DND-41 (cell line): ENCODE results near the gene ADAMTS12.

Experiments used
- ATAC-seq: fragments of 200-7000 bp; cut with Tn5 transposase; 3 replicates; pipeline ENCODE4 v1.9.1; 2021; ENCODE audit warnings: low read depth; ENCODE audit not compliant: insufficient read depth
- DNase-seq: peaks from one replicate; pipeline ENCODE4 v3.0.0-alpha.2; 2020
- H2AFZ ChIP-seq: 2 replicates; pipeline ENCODE4 v1.6.0; 2012; ENCODE audit warnings: low read depth, low read length
- H3K27ac ChIP-seq: 2 replicates; pipeline ENCODE4 v1.5.1; 2012; ENCODE audit warnings: low read length, inconsistent platforms
- H3K27me3 ChIP-seq: fragments of 200-600 bp; sonication (generic); 2 replicates; pipeline ENCODE4 v1.6.0; 2012; ENCODE audit warnings: low read length, mild to moderate bottlenecking, inconsistent platforms; ENCODE audit not compliant: insufficient read depth, poor library complexity
- H3K36me3 ChIP-seq: 2 replicates; pipeline ENCODE4 v1.5.1; 2012; ENCODE audit warnings: low read length, inconsistent platforms; ENCODE audit not compliant: insufficient read depth
- H3K4me1 ChIP-seq: 2 replicates; pipeline ENCODE4 v1.5.1; 2012; ENCODE audit warnings: mild to moderate bottlenecking, low read length; ENCODE audit not compliant: insufficient read depth
- H3K4me2 ChIP-seq: 2 replicates; pipeline ENCODE4 v1.6.0; 2012; ENCODE audit warnings: mild to moderate bottlenecking, moderate library complexity, low read length, inconsistent platforms; ENCODE audit not compliant: insufficient read depth
- H3K4me3 ChIP-seq, 2 experiments: fragments of 200-600 bp in 1 of 2; shearing (Covaris generic) in 1 of 2; 2 replicates each; pipeline ENCODE4 v1.5.1; 2012 to 2016; ENCODE audit warnings: inconsistent platforms in 2 of 2, low read length in 2 of 2, mild to moderate bottlenecking in 2 of 2, low read depth in 1 of 2, moderate library complexity in 1 of 2
- H3K79me2 ChIP-seq: 2 replicates; pipeline ENCODE4 v1.6.0; 2012; ENCODE audit warnings: low read length, inconsistent platforms; ENCODE audit not compliant: insufficient read depth
- H3K9ac ChIP-seq: 2 replicates; pipeline ENCODE4 v1.6.0; 2012; ENCODE audit warnings: low read depth, mild to moderate bottlenecking, inconsistent platforms, low read length, moderate library complexity
- H3K9me3 ChIP-seq: 2 replicates; pipeline ENCODE4 v1.5.1; 2012; ENCODE audit warnings: low read length, moderate library complexity, mild to moderate bottlenecking, inconsistent platforms; ENCODE audit not compliant: insufficient read depth, severe bottlenecking
- H4K20me1 ChIP-seq: 2 replicates; pipeline ENCODE4 v1.6.0; 2012; ENCODE audit warnings: low read length; ENCODE audit not compliant: insufficient read depth
- EZH2 ChIP-seq: IDR thresholded peaks from 3 replicates; pipeline ENCODE4 v1.6.1; 2012; ENCODE audit warnings: borderline replicate concordance, low read depth, mild to moderate bottlenecking, moderate library complexity, low read length, inconsistent platforms; ENCODE audit not compliant: severe bottlenecking
- TF ChIP-seq, protein P1 (sequence below): IDR thresholded peaks from 2 replicates; pipeline ENCODE4 v1.5.1; 2012; ENCODE audit warnings: borderline replicate concordance, low read length, moderate library complexity, mild to moderate bottlenecking; ENCODE audit not compliant: poor library complexity, severe bottlenecking; ENCODE audit errors: extremely low read depth

The ADAMTS12 gene

DNA sequence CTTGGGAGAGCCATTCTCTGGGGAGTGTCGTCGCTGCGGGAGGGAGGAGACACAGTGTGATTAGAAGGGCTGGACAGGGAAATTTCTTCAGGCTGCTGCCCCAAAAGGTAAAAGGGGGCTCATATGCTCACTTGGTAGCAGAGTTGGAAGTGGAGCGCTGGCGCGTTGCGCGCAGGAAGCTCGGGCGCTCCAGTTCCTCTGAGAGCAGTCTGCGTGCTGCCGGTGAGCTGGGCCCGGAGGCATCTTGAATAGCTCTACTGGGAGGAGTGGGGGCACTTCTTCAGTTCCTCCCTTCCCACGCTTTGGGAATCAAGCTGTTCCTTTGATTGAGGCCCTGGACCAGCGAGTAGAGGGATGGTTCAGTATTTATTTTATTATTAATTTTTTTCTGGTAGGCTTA is 47.1 kb upstream of the ADAMTS12 start:
- Histone ChIP-seq H3K27ac (no peak overlapping the region), H3K4me2 (no peak overlapping the region), H3K4me3 (no peak overlapping the region), H2AFZ (no peak overlapping the region), H3K9me3 (no peaks in the 10 kb centered on the region), H4K20me1 (no peaks in the 10 kb centered on the region), H3K4me1 (no peaks in the 10 kb centered on the region), H3K27me3 (no peaks in the 10 kb centered on the region), H3K36me3 (no peaks in the 10 kb centered on the region), H3K79me2 (no peaks in the 10 kb centered on the region), H3K9ac (no peak overlapping the region)
- no peak for DNase-seq
- TF ChIP-seq, protein P1, sequence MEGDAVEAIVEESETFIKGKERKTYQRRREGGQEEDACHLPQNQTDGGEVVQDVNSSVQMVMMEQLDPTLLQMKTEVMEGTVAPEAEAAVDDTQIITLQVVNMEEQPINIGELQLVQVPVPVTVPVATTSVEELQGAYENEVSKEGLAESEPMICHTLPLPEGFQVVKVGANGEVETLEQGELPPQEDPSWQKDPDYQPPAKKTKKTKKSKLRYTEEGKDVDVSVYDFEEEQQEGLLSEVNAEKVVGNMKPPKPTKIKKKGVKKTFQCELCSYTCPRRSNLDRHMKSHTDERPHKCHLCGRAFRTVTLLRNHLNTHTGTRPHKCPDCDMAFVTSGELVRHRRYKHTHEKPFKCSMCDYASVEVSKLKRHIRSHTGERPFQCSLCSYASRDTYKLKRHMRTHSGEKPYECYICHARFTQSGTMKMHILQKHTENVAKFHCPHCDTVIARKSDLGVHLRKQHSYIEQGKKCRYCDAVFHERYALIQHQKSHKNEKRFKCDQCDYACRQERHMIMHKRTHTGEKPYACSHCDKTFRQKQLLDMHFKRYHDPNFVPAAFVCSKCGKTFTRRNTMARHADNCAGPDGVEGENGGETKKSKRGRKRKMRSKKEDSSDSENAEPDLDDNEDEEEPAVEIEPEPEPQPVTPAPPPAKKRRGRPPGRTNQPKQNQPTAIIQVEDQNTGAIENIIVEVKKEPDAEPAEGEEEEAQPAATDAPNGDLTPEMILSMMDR: no peak
- no peak for TF ChIP-seq EZH2
- no peak for ATAC-seq

DNA sequence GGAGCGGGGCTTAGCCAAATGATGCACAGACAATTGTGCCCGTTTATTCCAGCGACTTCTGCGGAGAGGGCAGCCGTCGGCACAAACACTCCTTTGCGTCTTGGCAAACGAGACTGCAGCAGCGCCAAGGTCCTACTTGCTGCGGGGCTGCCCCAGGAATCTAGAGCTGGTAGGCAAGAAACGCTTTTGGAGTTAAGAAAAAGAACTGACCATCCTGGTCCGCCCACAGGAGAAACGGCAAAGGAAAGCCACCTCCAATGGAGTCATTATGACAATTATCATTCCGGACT is 46.7 kb upstream of the ADAMTS12 start:
- no peaks in the 10 kb centered on the region for H3K79me2 ChIP-seq
- no peaks in the 10 kb centered on the region for H3K4me1 ChIP-seq
- H3K36me3 ChIP-seq: no peaks in the 10 kb centered on the region
- no peaks in the 10 kb centered on the region for H4K20me1 ChIP-seq
- no peak for TF ChIP-seq EZH2
- TF ChIP-seq, protein P1: no peak
- ATAC-seq (no peak), DNase-seq (no peak)
- H3K4me3 ChIP-seq: no peak overlapping the region
- H3K27me3 ChIP-seq: no peaks in the 10 kb centered on the region
- no peak overlapping the region for H3K27ac ChIP-seq
- H2AFZ ChIP-seq: no peak overlapping the region
- H3K9me3 ChIP-seq: no peaks in the 10 kb centered on the region
- no peak overlapping the region for H3K9ac ChIP-seq
- no peak overlapping the region for H3K4me2 ChIP-seq

DNA sequence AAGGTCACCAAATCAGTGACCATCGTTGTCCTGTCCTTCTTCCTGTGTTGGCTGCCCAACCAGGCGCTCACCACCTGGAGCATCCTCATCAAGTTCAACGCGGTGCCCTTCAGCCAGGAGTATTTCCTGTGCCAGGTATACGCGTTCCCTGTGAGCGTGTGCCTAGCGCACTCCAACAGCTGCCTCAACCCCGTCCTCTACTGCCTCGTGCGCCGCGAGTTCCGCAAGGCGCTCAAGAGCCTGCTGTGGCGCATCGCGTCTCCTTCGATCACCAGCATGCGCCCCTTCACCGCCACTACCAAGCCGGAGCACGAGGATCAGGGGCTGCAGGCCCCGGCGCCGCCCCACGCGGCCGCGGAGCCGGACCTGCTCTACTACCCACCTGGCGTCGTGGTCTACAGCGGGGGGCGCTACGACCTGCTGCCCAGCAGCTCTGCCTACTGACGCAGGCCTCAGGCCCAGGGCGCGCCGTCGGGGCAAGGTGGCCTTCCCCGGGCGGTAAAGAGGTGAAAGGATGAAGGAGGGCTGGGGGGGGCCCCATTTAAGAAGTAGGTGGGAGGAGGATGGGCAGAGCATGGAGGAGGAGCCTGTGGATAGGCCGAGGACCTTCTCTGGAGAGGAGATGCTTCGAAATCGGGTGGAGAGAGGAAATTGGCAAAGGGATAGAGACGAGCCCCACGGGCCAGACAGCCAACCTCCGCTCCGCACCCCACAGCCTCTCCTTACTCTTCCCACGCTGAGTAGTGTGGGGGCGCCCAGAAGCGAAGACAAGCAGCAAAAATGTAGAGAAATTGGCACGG is 46.1 kb upstream of the ADAMTS12 start:
- H4K20me1 ChIP-seq: no peaks in the 10 kb centered on the region
- TF ChIP-seq, protein P1: no peak
- no peak for TF ChIP-seq EZH2

More for the DNA sequence above, 46.1 kb upstream of the ADAMTS12 start:
- Histone ChIP-seq H3K4me3 (no peak overlapping the region), H3K27me3 (no peaks in the 10 kb centered on the region), H2AFZ (no peak overlapping the region), H3K79me2 (no peaks in the 10 kb centered on the region), H3K27ac (no peak overlapping the region), H3K9me3 (no peaks in the 10 kb centered on the region), H3K4me1 (no peaks in the 10 kb centered on the region), H3K36me3 (no peaks in the 10 kb centered on the region), H3K9ac (no peak overlapping the region), H3K4me2 (no peak overlapping the region)
- ATAC-seq (no peak), DNase-seq (no peak)
